H1 (cell line): Measurements from ENCODE around the gene CIBAR2. TPM values are rescaled to one million over a fixed set of nuclear protein-coding genes. Genes with fewer than 3 reads are reported as not detected.

Experiments
- CTCF ChIA-PET: fragments of 300-600 bp; sonication (Branson Sonifier 250); formaldehyde crosslinking; loops from one replicate; lab custom pipeline; 2021; ENCODE audit not compliant: partially characterized antibody; lab: Charles Lee
- POLR2A ChIA-PET: fragments of 300-600 bp; sonication (Branson Sonifier 250); formaldehyde crosslinking; loops from one replicate; lab custom pipeline; 2021; ENCODE audit warnings: inconsistent platforms; ENCODE audit not compliant: partially characterized antibody; lab: Charles Lee
- DNase-seq, 2 experiments: peaks; one replicate each; pipeline versions ENCODE4 v3.0.0 to v3.0.0-alpha.2; 2010 to 2022; ENCODE audit warnings: low spot score in 2 of 2, low read depth in 1 of 2, mixed read lengths in 1 of 2
- FAIRE-seq: peaks from 2 replicates; lab custom pipeline; 2011; peaks lifted over from hg19 to GRCh38; lab: Jason Lieb, UNC
- H2AFZ ChIP-seq: 2 replicates; pipeline ENCODE4 v1.8.1; 2012; ENCODE audit warnings: low read length, inconsistent platforms
- H2AK5ac ChIP-seq: 2 replicates; pipeline ENCODE4 v1.6.1; 2013; ENCODE audit warnings: low read depth, low read length
- H2BK120ac ChIP-seq: replicated peaks from 2 replicates; pipeline ENCODE3; 2013; ENCODE audit warnings: low read depth, low read length, inconsistent platforms
- H2BK12ac ChIP-seq: 2 replicates; pipeline ENCODE4 v1.6.1; 2013; ENCODE audit warnings: low read depth, low read length
- H2BK15ac ChIP-seq: 2 replicates; pipeline ENCODE4 v1.6.1; 2013; ENCODE audit warnings: low read length
- H2BK20ac ChIP-seq: 2 replicates; pipeline ENCODE4 v1.6.1; 2013; ENCODE audit warnings: low read length
- H2BK5ac ChIP-seq: 2 replicates; pipeline ENCODE4 v1.6.1; 2013; ENCODE audit warnings: low read depth, low read length
- H3K14ac ChIP-seq: 2 replicates; pipeline ENCODE4 v1.6.1; 2013; ENCODE audit warnings: inconsistent platforms; ENCODE audit not compliant: insufficient read length
- H3K18ac ChIP-seq: 2 replicates; pipeline ENCODE4 v1.6.1; 2013; ENCODE audit warnings: low read length; ENCODE audit errors: extremely low read depth
- H3K23ac ChIP-seq: 2 replicates; pipeline ENCODE4 v1.6.1; 2013; ENCODE audit warnings: inconsistent platforms; ENCODE audit not compliant: insufficient read length
- H3K23me2 ChIP-seq: 2 replicates; pipeline ENCODE4 v1.6.1; 2013; ENCODE audit warnings: low read depth, low read length
- H3K27ac ChIP-seq: 2 replicates; pipeline ENCODE4 v1.6.1; 2011; ENCODE audit warnings: low read depth, low read length, inconsistent platforms
- H3K27me3 ChIP-seq, 4 experiments: replicated peaks in 1 of 4; 1 replicate in 1 of 4; 2 replicates in 3 of 4; pipeline versions ENCODE4 v1.6.1 to v1.8.1; 2011 to 2013; ENCODE audit warnings: low read length in 3 of 4, mild to moderate bottlenecking in 3 of 4, inconsistent platforms in 2 of 4, mixed read lengths in 2 of 4, moderate library complexity in 1 of 4; ENCODE audit not compliant: control insufficient read depth in 3 of 4, insufficient read depth in 3 of 4; ENCODE audit errors: extremely low read depth in 1 of 4
- H3K36me3 ChIP-seq, 4 experiments: 2 replicates each; pipeline versions ENCODE4 v1.6.1 to v1.8.1; 2011 to 2013; ENCODE audit warnings: mild to moderate bottlenecking in 4 of 4, low read length in 3 of 4, moderate library complexity in 2 of 4, control low read depth in 1 of 4, inconsistent platforms in 1 of 4; ENCODE audit not compliant: insufficient read depth in 4 of 4, control insufficient read depth in 2 of 4
- H3K4ac ChIP-seq: replicated peaks from 2 replicates; pipeline ENCODE3; 2013; ENCODE audit warnings: low read length, low read depth, mixed read lengths, inconsistent platforms; ENCODE audit not compliant: insufficient read length
- H3K4me1 ChIP-seq, 4 experiments: replicated peaks in 1 of 4; 1 replicate in 1 of 4; 2 replicates in 3 of 4; pipeline versions ENCODE4 v1.6.1 to v1.8.1; 2011 to 2013; ENCODE audit warnings: low read length in 3 of 4, inconsistent platforms in 2 of 4, mixed read lengths in 1 of 4; ENCODE audit not compliant: insufficient read depth in 4 of 4, control insufficient read depth in 3 of 4
- H3K4me2 ChIP-seq, 2 experiments: 2 replicates each; pipeline versions ENCODE4 v1.6.1 to v1.8.1; 2011 to 2013; ENCODE audit warnings: low read depth in 2 of 2, low read length in 2 of 2, control low read depth in 1 of 2, inconsistent platforms in 1 of 2, mild to moderate bottlenecking in 1 of 2; ENCODE audit not compliant: insufficient read depth in 1 of 2
- H3K4me3 ChIP-seq, 4 experiments: fragments of 200-600, 300-600 bp in 1 of 4; sonication (generic), shearing (Covaris generic), sonication (Bioruptor Twin) in 1 of 4; 2 replicates each; pipeline versions ENCODE4 v1.5.1 to v1.8.1; 2011 to 2016; ENCODE audit warnings: low read length in 4 of 4, low read depth in 3 of 4, control low read depth in 2 of 4, inconsistent platforms in 2 of 4, mild to moderate bottlenecking in 2 of 4, mixed read lengths in 1 of 4, moderate library complexity in 1 of 4; ENCODE audit not compliant: insufficient read depth in 2 of 4; ENCODE audit errors: extremely low read depth in 1 of 4
- H3K56ac ChIP-seq: replicated peaks from 2 replicates; pipeline ENCODE3; 2013; ENCODE audit warnings: low read depth, mild to moderate bottlenecking, mixed read lengths, low read length, inconsistent platforms; ENCODE audit not compliant: insufficient read length
- H3K79me1 ChIP-seq: 2 replicates; pipeline ENCODE4 v1.6.1; 2013; ENCODE audit warnings: low read depth, low read length, control low read depth
- H3K79me2 ChIP-seq, 2 experiments: 2 replicates each; pipeline versions ENCODE4 v1.6.1 to v1.8.1; 2012 to 2013; ENCODE audit warnings: low read length in 2 of 2, mild to moderate bottlenecking in 2 of 2, inconsistent platforms in 1 of 2; ENCODE audit not compliant: insufficient read depth in 2 of 2, control insufficient read depth in 1 of 2
- H3K9ac ChIP-seq, 4 experiments: replicated peaks in 1 of 4; 1 replicate in 1 of 4; 2 replicates in 3 of 4; pipeline versions ENCODE4 v1.6.1 to v1.8.1; 2011 to 2013; ENCODE audit warnings: low read depth in 3 of 4, low read length in 3 of 4, control low read depth in 2 of 4, mild to moderate bottlenecking in 2 of 4, moderate library complexity in 2 of 4, inconsistent platforms in 1 of 4; ENCODE audit errors: extremely low read depth in 1 of 4
- H3K9me3 ChIP-seq, 2 experiments: 2 replicates each; pipeline versions ENCODE4 v1.6.1 to v1.8.1; 2012 to 2013; ENCODE audit warnings: mild to moderate bottlenecking in 2 of 2, moderate library complexity in 2 of 2, control low read depth in 1 of 2, inconsistent platforms in 1 of 2, low read depth in 1 of 2, low read length in 1 of 2, mixed read lengths in 1 of 2; ENCODE audit not compliant: insufficient read depth in 2 of 2
- H4K20me1 ChIP-seq, 2 experiments: replicated peaks in 1 of 2; 2 replicates each; pipeline versions ENCODE3 to v1.8.1; 2011 to 2013; ENCODE audit warnings: inconsistent platforms in 2 of 2, low read length in 2 of 2, mild to moderate bottlenecking in 1 of 2; ENCODE audit not compliant: insufficient read depth in 2 of 2, control insufficient read depth in 1 of 2
- H4K5ac ChIP-seq: 2 replicates; pipeline ENCODE4 v1.6.1; 2013; ENCODE audit warnings: low read length, low read depth, mixed read lengths, inconsistent platforms; ENCODE audit not compliant: insufficient read length
- H4K8ac ChIP-seq: 2 replicates; pipeline ENCODE4 v1.8.0; 2013; ENCODE audit warnings: mild to moderate bottlenecking, moderate library complexity, low read length, inconsistent platforms; ENCODE audit not compliant: insufficient read depth; ENCODE audit errors: extremely low read depth
- H4K91ac ChIP-seq: replicated peaks from 2 replicates; pipeline ENCODE3; 2013; ENCODE audit warnings: low read length, mixed read lengths, inconsistent platforms; ENCODE audit not compliant: insufficient read length
- BACH1 ChIP-seq: IDR thresholded peaks from 2 replicates; pipeline ENCODE4 v1.6.1; 2012; ENCODE audit warnings: low read length, improper control_type of control experiment
- CTBP2 ChIP-seq: IDR thresholded peaks from 2 replicates; pipeline ENCODE4 v1.7.0; 2011; ENCODE audit warnings: borderline replicate concordance, mild to moderate bottlenecking, moderate library complexity, mixed read lengths, low read length; ENCODE audit not compliant: insufficient read depth, insufficient read length
- EGR1 ChIP-seq: IDR thresholded peaks from 2 replicates; pipeline ENCODE4 v1.6.1; 2011; ENCODE audit warnings: low read depth, low read length, borderline replicate concordance
- EZH2 ChIP-seq: fragments of 200-600 bp; sonication (generic); IDR thresholded peaks from 2 replicates; pipeline ENCODE4 v1.7.1; 2012; ENCODE audit warnings: low read depth, mild to moderate bottlenecking, moderate library complexity, low read length, inconsistent platforms; ENCODE audit not compliant: severe bottlenecking
- FOSL1 ChIP-seq: IDR thresholded peaks from 2 replicates; pipeline ENCODE4 v1.6.1; 2011; ENCODE audit warnings: mild to moderate bottlenecking, low read depth, low read length, moderate library complexity; ENCODE audit not compliant: insufficient read depth
- HDAC2 ChIP-seq, 2 experiments: fragments of 300-600 bp in 1 of 2; sonication (generic) in 1 of 2; IDR thresholded peaks; 2 replicates each; pipeline ENCODE4 v1.6.1; 2011 to 2012; ENCODE audit warnings: low read depth in 2 of 2, low read length in 2 of 2, mild to moderate bottlenecking in 2 of 2, moderate library complexity in 2 of 2, borderline replicate concordance in 1 of 2, inconsistent platforms in 1 of 2
- MAFK ChIP-seq: IDR thresholded peaks from 2 replicates; pipeline ENCODE4 v1.6.1; 2012; ENCODE audit warnings: low read depth, mild to moderate bottlenecking, improper control_type of control experiment, low read length
- MAX ChIP-seq: IDR thresholded peaks from 2 replicates; pipeline ENCODE4 v1.6.1; 2012; ENCODE audit warnings: inconsistent platforms
- SUZ12 ChIP-seq: fragments of 200-600 bp; sonication (generic); IDR thresholded peaks from 2 replicates; pipeline ENCODE4 v1.6.1; 2012; ENCODE audit warnings: mild to moderate bottlenecking, inconsistent platforms, low read length, moderate library complexity, mixed read lengths
- TBP ChIP-seq: IDR thresholded peaks from 2 replicates; pipeline ENCODE4 v1.6.1; 2011; ENCODE audit warnings: low read depth, low read length, improper control_type of control experiment
- USF2 ChIP-seq: IDR thresholded peaks from 2 replicates; pipeline ENCODE4 v1.6.1; 2011; ENCODE audit warnings: low read length, improper control_type of control experiment
- YY1 ChIP-seq: IDR thresholded peaks from 2 replicates; pipeline ENCODE4 v1.6.1; 2011; ENCODE audit warnings: low read depth, mild to moderate bottlenecking, low read length
- WGBS, 2 experiments: shearing (Covaris generic) in 1 of 2; methylation state at CpG; one replicate each; pipeline versions ENCODE4 v1.1.6 to v1.1.7; 2013 to 2015; ENCODE audit warnings: low lambda C conversion rate in 2 of 2, mixed read lengths in 2 of 2, inconsistent platforms in 1 of 2, low coverage in 1 of 2, missing lambda C conversion rate in 1 of 2; ENCODE audit not compliant: insufficient replicate concordance in 2 of 2, insufficient coverage in 1 of 2, insufficient read length in 1 of 2; ENCODE audit errors: extremely low coverage in 1 of 2, missing lambda C conversion rate in 1 of 2; 5-methylcytosine and 5-hydroxymethylcytosine counted together
- polyA plus RNA-seq, 7 experiments: library from polyadenylated mRNA; depleted of rRNA in 3 of 7; stranded (reverse) in 5 of 7; unstranded in 2 of 7; fragments of >200 nt in 5 of 7; fragments of 200-250 nt in 2 of 7; gene quantifications; 1 replicate in 5 of 7; 2 replicates in 1 of 7; 4 replicates in 1 of 7; pipeline versions ENCODE4 v1.2.1 to v1.2.3, GENCODE V29; 2011 to 2013; ENCODE audit warnings: missing spikeins in 2 of 7, mixed read lengths in 2 of 7
- total RNA-seq: library from RNA; stranded (reverse); fragmentation: NEBNext Ultra II Directional; extraction: Animal tissue kit (Norgen Biotek cat#: 25700); gene quantifications from 2 replicates; pipeline ENCODE4 v1.2.1, GENCODE V29; 2021

CIBAR2 gene
- total and polyA plus RNA-seq, 2 of the 8 experiments (the other 6 are each of a cell fraction or from before 2014, with no cell fraction given), result 0.18 TPM; not detected in 1

DNA sequence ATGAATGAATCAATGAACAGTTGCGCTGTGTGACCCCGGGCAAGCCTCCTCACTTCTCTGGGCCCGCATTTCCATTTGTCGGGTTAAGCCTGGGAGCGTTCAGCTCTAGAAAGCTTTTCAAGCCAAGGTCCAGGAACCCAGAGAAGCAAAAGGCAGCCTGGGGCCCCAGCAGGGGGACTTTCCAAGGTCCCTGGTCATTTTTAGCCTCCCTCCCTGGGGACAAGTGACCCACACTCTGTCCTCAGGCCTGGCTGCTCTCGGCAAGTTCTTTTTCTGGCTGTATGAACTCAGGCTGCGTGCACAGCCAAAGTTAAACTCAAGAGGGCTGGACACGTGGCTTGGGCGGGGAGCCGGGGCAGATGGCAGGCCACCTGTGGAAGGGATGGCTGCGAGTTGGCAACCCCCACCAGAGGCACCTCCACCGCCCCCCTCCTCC lies 41.4 kb upstream of the CIBAR2 start:
- Histone ChIP-seq H2BK15ac (no peak overlapping the region), H3K36me3 (no peaks in the 10 kb centered on the region), H4K8ac (no peak overlapping the region), H3K4me2 (no peak overlapping the region), H4K20me1 (no peaks in the 10 kb centered on the region), H3K18ac (no peak overlapping the region), H2BK20ac (no peak overlapping the region), H3K14ac (no peak overlapping the region), H4K5ac (no peak overlapping the region), H3K9me3 (no peaks in the 10 kb centered on the region), H3K27ac (no peak overlapping the region), H2BK5ac (no peak overlapping the region), H3K4me3 (no peak overlapping the region), H3K4me1 (peaks cover 0 to 12% (median 6%) of the 10 kb centered on the region in 4 experiments; a peak in 6 of 7 replicates), H2AK5ac (no peak overlapping the region), H2BK12ac (no peak overlapping the region), H3K4ac (no peak overlapping the region), H3K79me1 (no peaks in the 10 kb centered on the region), H3K79me2 (no peaks in the 10 kb centered on the region), H3K9ac (no peak overlapping the region), H4K91ac (no peak overlapping the region), H2AFZ (no peak overlapping the region), H3K56ac (no peak overlapping the region), H2BK120ac (no peak overlapping the region), H3K23ac (no peak overlapping the region), H3K27me3 (no peaks in the 10 kb centered on the region), H3K23me2 (peaks cover 10% of the 10 kb centered on the region; the same call in 1 of the 2 replicates)
- DNase-seq (no peak), FAIRE-seq (no peak)
- ChIA-PET POLR2A (interaction anchor here (0.6 to 1.2 kb wide), 3 partner anchors 13 to 18 kb away, joined by 3 to 4 read pairs (median 3); no protein-coding TSS in a partner anchor), CTCF (interaction anchor here (1.0 to 2.1 kb wide), 3 partner anchors 10 to 194 kb away, joined by 3 to 7 read pairs (median 4); no protein-coding TSS in a partner anchor)
- WGBS, 2 experiments, result 86% methylated on average over 11 of the region's 12 CpGs; no CpG with 5 or more reads in 1 of the 2 experiments
- TF ChIP-seq BACH1 (no peak), EZH2 (no peak), SUZ12 (no peak), USF2 (no peak), MAFK (no peak), FOSL1 (no peak), EGR1 (no peak), YY1 (no peak), TBP (no peak), HDAC2 (IDR thresholded peaks at IDR 0.05; ENCODE audit: borderline replicate concordance in 1 of 2, low read depth in 2 of 2, low read length in 2 of 2) (no peak), CTBP2 (no peak), MAX (no peak)
